H1 (cell line): ENCODE data around the gene SNRPD3. TPM values are rescaled to one million over a fixed set of nuclear protein-coding genes. Genes with fewer than 3 reads are reported as not detected.

Experiments
- CTCF ChIA-PET: fragments of 300-600 bp; sonication (Branson Sonifier 250); formaldehyde crosslinking; loops from one replicate; lab custom pipeline; 2021; ENCODE audit not compliant: partially characterized antibody; lab: Charles Lee
- POLR2A ChIA-PET: fragments of 300-600 bp; sonication (Branson Sonifier 250); formaldehyde crosslinking; loops from one replicate; lab custom pipeline; 2021; ENCODE audit warnings: inconsistent platforms; ENCODE audit not compliant: partially characterized antibody; lab: Charles Lee
- DNase-seq, 2 experiments: peaks; one replicate each; pipeline versions ENCODE4 v3.0.0 to v3.0.0-alpha.2; 2010 to 2022; ENCODE audit warnings: low spot score in 2 of 2, low read depth in 1 of 2, mixed read lengths in 1 of 2
- FAIRE-seq: peaks from 2 replicates; lab custom pipeline; 2011; peaks lifted over from hg19 to GRCh38; lab: Jason Lieb, UNC
- H2AFZ ChIP-seq: 2 replicates; pipeline ENCODE4 v1.8.1; 2012; ENCODE audit warnings: low read length, inconsistent platforms
- H2AK5ac ChIP-seq: 2 replicates; pipeline ENCODE4 v1.6.1; 2013; ENCODE audit warnings: low read depth, low read length
- H2BK120ac ChIP-seq: replicated peaks from 2 replicates; pipeline ENCODE3; 2013; ENCODE audit warnings: low read depth, low read length, inconsistent platforms
- H2BK12ac ChIP-seq: 2 replicates; pipeline ENCODE4 v1.6.1; 2013; ENCODE audit warnings: low read depth, low read length
- H2BK15ac ChIP-seq: 2 replicates; pipeline ENCODE4 v1.6.1; 2013; ENCODE audit warnings: low read length
- H2BK20ac ChIP-seq: 2 replicates; pipeline ENCODE4 v1.6.1; 2013; ENCODE audit warnings: low read length
- H2BK5ac ChIP-seq: 2 replicates; pipeline ENCODE4 v1.6.1; 2013; ENCODE audit warnings: low read depth, low read length
- H3K14ac ChIP-seq: 2 replicates; pipeline ENCODE4 v1.6.1; 2013; ENCODE audit warnings: inconsistent platforms; ENCODE audit not compliant: insufficient read length
- H3K18ac ChIP-seq: 2 replicates; pipeline ENCODE4 v1.6.1; 2013; ENCODE audit warnings: low read length; ENCODE audit errors: extremely low read depth
- H3K23ac ChIP-seq: 2 replicates; pipeline ENCODE4 v1.6.1; 2013; ENCODE audit warnings: inconsistent platforms; ENCODE audit not compliant: insufficient read length
- H3K23me2 ChIP-seq: 2 replicates; pipeline ENCODE4 v1.6.1; 2013; ENCODE audit warnings: low read depth, low read length
- H3K27ac ChIP-seq: 2 replicates; pipeline ENCODE4 v1.6.1; 2011; ENCODE audit warnings: low read depth, low read length, inconsistent platforms
- H3K27me3 ChIP-seq, 4 experiments: replicated peaks in 1 of 4; 1 replicate in 1 of 4; 2 replicates in 3 of 4; pipeline versions ENCODE4 v1.6.1 to v1.8.1; 2011 to 2013; ENCODE audit warnings: low read length in 3 of 4, mild to moderate bottlenecking in 3 of 4, inconsistent platforms in 2 of 4, mixed read lengths in 2 of 4, moderate library complexity in 1 of 4; ENCODE audit not compliant: control insufficient read depth in 3 of 4, insufficient read depth in 3 of 4; ENCODE audit errors: extremely low read depth in 1 of 4
- H3K36me3 ChIP-seq, 4 experiments: 2 replicates each; pipeline versions ENCODE4 v1.6.1 to v1.8.1; 2011 to 2013; ENCODE audit warnings: mild to moderate bottlenecking in 4 of 4, low read length in 3 of 4, moderate library complexity in 2 of 4, control low read depth in 1 of 4, inconsistent platforms in 1 of 4; ENCODE audit not compliant: insufficient read depth in 4 of 4, control insufficient read depth in 2 of 4
- H3K4ac ChIP-seq: replicated peaks from 2 replicates; pipeline ENCODE3; 2013; ENCODE audit warnings: low read length, low read depth, mixed read lengths, inconsistent platforms; ENCODE audit not compliant: insufficient read length
- H3K4me1 ChIP-seq, 4 experiments: replicated peaks in 1 of 4; 1 replicate in 1 of 4; 2 replicates in 3 of 4; pipeline versions ENCODE4 v1.6.1 to v1.8.1; 2011 to 2013; ENCODE audit warnings: low read length in 3 of 4, inconsistent platforms in 2 of 4, mixed read lengths in 1 of 4; ENCODE audit not compliant: insufficient read depth in 4 of 4, control insufficient read depth in 3 of 4
- H3K4me2 ChIP-seq, 2 experiments: 2 replicates each; pipeline versions ENCODE4 v1.6.1 to v1.8.1; 2011 to 2013; ENCODE audit warnings: low read depth in 2 of 2, low read length in 2 of 2, control low read depth in 1 of 2, inconsistent platforms in 1 of 2, mild to moderate bottlenecking in 1 of 2; ENCODE audit not compliant: insufficient read depth in 1 of 2
- H3K4me3 ChIP-seq, 4 experiments: fragments of 200-600, 300-600 bp in 1 of 4; sonication (generic), shearing (Covaris generic), sonication (Bioruptor Twin) in 1 of 4; 2 replicates each; pipeline versions ENCODE4 v1.5.1 to v1.8.1; 2011 to 2016; ENCODE audit warnings: low read length in 4 of 4, low read depth in 3 of 4, control low read depth in 2 of 4, inconsistent platforms in 2 of 4, mild to moderate bottlenecking in 2 of 4, mixed read lengths in 1 of 4, moderate library complexity in 1 of 4; ENCODE audit not compliant: insufficient read depth in 2 of 4; ENCODE audit errors: extremely low read depth in 1 of 4
- H3K56ac ChIP-seq: replicated peaks from 2 replicates; pipeline ENCODE3; 2013; ENCODE audit warnings: low read depth, mild to moderate bottlenecking, mixed read lengths, low read length, inconsistent platforms; ENCODE audit not compliant: insufficient read length
- H3K79me1 ChIP-seq: 2 replicates; pipeline ENCODE4 v1.6.1; 2013; ENCODE audit warnings: low read depth, low read length, control low read depth
- H3K79me2 ChIP-seq, 2 experiments: 2 replicates each; pipeline versions ENCODE4 v1.6.1 to v1.8.1; 2012 to 2013; ENCODE audit warnings: low read length in 2 of 2, mild to moderate bottlenecking in 2 of 2, inconsistent platforms in 1 of 2; ENCODE audit not compliant: insufficient read depth in 2 of 2, control insufficient read depth in 1 of 2
- H3K9ac ChIP-seq, 4 experiments: replicated peaks in 1 of 4; 1 replicate in 1 of 4; 2 replicates in 3 of 4; pipeline versions ENCODE4 v1.6.1 to v1.8.1; 2011 to 2013; ENCODE audit warnings: low read depth in 3 of 4, low read length in 3 of 4, control low read depth in 2 of 4, mild to moderate bottlenecking in 2 of 4, moderate library complexity in 2 of 4, inconsistent platforms in 1 of 4; ENCODE audit errors: extremely low read depth in 1 of 4
- H3K9me3 ChIP-seq, 2 experiments: 2 replicates each; pipeline versions ENCODE4 v1.6.1 to v1.8.1; 2012 to 2013; ENCODE audit warnings: mild to moderate bottlenecking in 2 of 2, moderate library complexity in 2 of 2, control low read depth in 1 of 2, inconsistent platforms in 1 of 2, low read depth in 1 of 2, low read length in 1 of 2, mixed read lengths in 1 of 2; ENCODE audit not compliant: insufficient read depth in 2 of 2
- H4K20me1 ChIP-seq, 2 experiments: replicated peaks in 1 of 2; 2 replicates each; pipeline versions ENCODE3 to v1.8.1; 2011 to 2013; ENCODE audit warnings: inconsistent platforms in 2 of 2, low read length in 2 of 2, mild to moderate bottlenecking in 1 of 2; ENCODE audit not compliant: insufficient read depth in 2 of 2, control insufficient read depth in 1 of 2
- H4K5ac ChIP-seq: 2 replicates; pipeline ENCODE4 v1.6.1; 2013; ENCODE audit warnings: low read length, low read depth, mixed read lengths, inconsistent platforms; ENCODE audit not compliant: insufficient read length
- H4K8ac ChIP-seq: 2 replicates; pipeline ENCODE4 v1.8.0; 2013; ENCODE audit warnings: mild to moderate bottlenecking, moderate library complexity, low read length, inconsistent platforms; ENCODE audit not compliant: insufficient read depth; ENCODE audit errors: extremely low read depth
- H4K91ac ChIP-seq: replicated peaks from 2 replicates; pipeline ENCODE3; 2013; ENCODE audit warnings: low read length, mixed read lengths, inconsistent platforms; ENCODE audit not compliant: insufficient read length
- ATF2 ChIP-seq: IDR thresholded peaks from 2 replicates; pipeline ENCODE4 v1.6.1; 2012; ENCODE audit warnings: low read length, inconsistent platforms
- CHD1 ChIP-seq: IDR thresholded peaks from 2 replicates; pipeline ENCODE4 v1.6.1; 2012; ENCODE audit warnings: low read depth, low read length, improper control_type of control experiment
- GABPA ChIP-seq: IDR thresholded peaks from 2 replicates; pipeline ENCODE4 v1.6.1; 2011; ENCODE audit warnings: mild to moderate bottlenecking, low read length, moderate library complexity, borderline replicate concordance; ENCODE audit not compliant: insufficient read depth
- RBBP5 ChIP-seq: IDR thresholded peaks from 2 replicates; pipeline ENCODE4 v1.7.1; 2012; ENCODE audit warnings: low read depth, mild to moderate bottlenecking, inconsistent platforms, low read length, moderate library complexity, borderline replicate concordance
- RXRA ChIP-seq: IDR thresholded peaks from 2 replicates; pipeline ENCODE4 v1.6.1; 2011; ENCODE audit warnings: low read depth, mild to moderate bottlenecking, low read length, moderate library complexity; ENCODE audit not compliant: insufficient read depth
- SAP30 ChIP-seq: fragments of 300-600 bp; sonication (generic); IDR thresholded peaks from 2 replicates; pipeline ENCODE4 v1.7.1; 2012; ENCODE audit warnings: low read length, moderate library complexity, mild to moderate bottlenecking, inconsistent platforms; ENCODE audit not compliant: insufficient read depth, insufficient replicate concordance
- SP2 ChIP-seq: IDR thresholded peaks from 2 replicates; pipeline ENCODE4 v1.6.1; 2012; ENCODE audit warnings: mild to moderate bottlenecking, low read length, inconsistent platforms
- SP4 ChIP-seq: IDR thresholded peaks from 2 replicates; pipeline ENCODE4 v1.6.1; 2012; ENCODE audit warnings: low read length, inconsistent platforms
- TBP ChIP-seq: IDR thresholded peaks from 2 replicates; pipeline ENCODE4 v1.6.1; 2011; ENCODE audit warnings: low read depth, low read length, improper control_type of control experiment
- WGBS, 2 experiments: shearing (Covaris generic) in 1 of 2; methylation state at CpG; one replicate each; pipeline versions ENCODE4 v1.1.6 to v1.1.7; 2013 to 2015; ENCODE audit warnings: low lambda C conversion rate in 2 of 2, mixed read lengths in 2 of 2, inconsistent platforms in 1 of 2, low coverage in 1 of 2, missing lambda C conversion rate in 1 of 2; ENCODE audit not compliant: insufficient replicate concordance in 2 of 2, insufficient coverage in 1 of 2, insufficient read length in 1 of 2; ENCODE audit errors: extremely low coverage in 1 of 2, missing lambda C conversion rate in 1 of 2; 5-methylcytosine and 5-hydroxymethylcytosine counted together
- polyA plus RNA-seq, 7 experiments: library from polyadenylated mRNA; depleted of rRNA in 3 of 7; stranded (reverse) in 5 of 7; unstranded in 2 of 7; fragments of >200 nt in 5 of 7; fragments of 200-250 nt in 2 of 7; gene quantifications; 1 replicate in 5 of 7; 2 replicates in 1 of 7; 4 replicates in 1 of 7; pipeline versions ENCODE4 v1.2.1 to v1.2.3, GENCODE V29; 2011 to 2013; ENCODE audit warnings: missing spikeins in 2 of 7, mixed read lengths in 2 of 7
- total RNA-seq: library from RNA; stranded (reverse); fragmentation: NEBNext Ultra II Directional; extraction: Animal tissue kit (Norgen Biotek cat#: 25700); gene quantifications from 2 replicates; pipeline ENCODE4 v1.2.1, GENCODE V29; 2021

Gene SNRPD3
- total and polyA plus RNA-seq, 2 of the 8 experiments (the other 6 are each of a cell fraction or from before 2014, with no cell fraction given) = 200 to 455 TPM

DNA sequence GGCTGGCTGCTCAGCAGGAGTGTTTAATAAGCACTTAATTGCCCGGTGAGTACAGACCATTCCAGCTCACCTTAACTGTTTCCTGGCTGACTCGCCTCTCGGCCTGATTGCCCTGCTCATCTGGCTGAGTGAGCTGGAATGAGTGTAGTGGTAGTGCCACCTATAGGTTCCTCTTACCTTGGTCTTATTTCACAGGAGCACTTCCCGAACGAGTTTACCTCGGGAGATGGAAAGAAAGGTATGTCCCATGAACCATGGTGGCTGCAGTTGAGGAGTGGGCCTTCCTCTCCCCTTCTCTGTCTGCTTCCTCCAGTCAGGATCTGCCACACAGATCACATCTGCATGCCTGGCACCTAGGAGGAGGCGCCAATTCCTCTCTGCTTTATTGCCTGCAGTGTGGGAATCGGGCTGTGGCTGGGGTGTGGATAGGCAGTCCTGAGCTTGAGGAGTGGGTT is 34.0 kb upstream of the SNRPD3 start:
- peak overlapping the region; percentile 79; the same call in 1 of the 2 replicates for H2BK5ac ChIP-seq
- no peak overlapping the region for H3K4me3 ChIP-seq
- WGBS, 2 experiments = 28% methylated on average over 8 of the region's 8 CpGs; no CpG with 5 or more reads in 1 of the 2 experiments
- peak overlapping the region; percentile 82; the same call in 1 of the 2 replicates for H2BK15ac ChIP-seq
- H3K27me3 ChIP-seq = no peaks in the 10 kb centered on the region
- no peak overlapping the region for H3K23ac ChIP-seq
- H4K5ac ChIP-seq = peak overlapping the region; percentile 1
- H4K91ac ChIP-seq = no peak overlapping the region
- H3K14ac ChIP-seq = no peak overlapping the region
- no peak overlapping the region; the same call in 1 of the 2 replicates for H3K18ac ChIP-seq
- no peaks in the 10 kb centered on the region for H3K36me3 ChIP-seq
- peak overlapping the region in 1 of 2 experiments; percentile 52; a peak in 2 of 4 replicates for H3K4me2 ChIP-seq
- FAIRE-seq (peak; percentile 100), DNase-seq (peak; percentile 69 to 82)
- peaks cover 0 to 3% (median 0%) of the 10 kb centered on the region in 4 experiments; a peak in 3 of 7 replicates for H3K4me1 ChIP-seq
- H2BK20ac ChIP-seq = 0 out of 2 replicates have a peak overlapping the region, but pooled peaks have one; percentile 81
- no peaks in the 10 kb centered on the region for H4K20me1 ChIP-seq
- H2BK120ac ChIP-seq = no peak overlapping the region
- no peak overlapping the region for H2AK5ac ChIP-seq
- no peak overlapping the region for H3K4ac ChIP-seq
- H3K9me3 ChIP-seq = no peaks in the 10 kb centered on the region
- H3K79me1 ChIP-seq = no peaks in the 10 kb centered on the region
- POLR2A ChIA-PET = interaction anchor here (1.0 kb wide), 1 partner anchor 97 kb away, joined by 3 read pairs; no protein-coding TSS in a partner anchor
- peak overlapping the region; percentile 96 for H2AFZ ChIP-seq
- no peaks in the 10 kb centered on the region for H3K23me2 ChIP-seq
- peak overlapping the region; percentile 97; the same call in 1 of the 2 replicates for H2BK12ac ChIP-seq
- no peak overlapping the region for H3K56ac ChIP-seq
- no peak overlapping the region for H3K9ac ChIP-seq
- H3K79me2 ChIP-seq = no peaks in the 10 kb centered on the region
- H4K8ac ChIP-seq = no peak overlapping the region
- CTCF ChIA-PET = interaction anchor here (0.7 to 6.4 kb wide), 28 partner anchors 13 to 695 kb away, joined by 3 to 70 read pairs (median 5); partner anchors contain the start of gene ADORA2A
- no peak overlapping the region for H3K27ac ChIP-seq
- TF ChIP-seq SAP30 = no peak
- no peak for TF ChIP-seq RXRA
- TF ChIP-seq SP2 = no peak
- TF ChIP-seq TBP = no peak
- TF ChIP-seq ATF2 = no peak
- no peak for TF ChIP-seq SP4
- TF ChIP-seq GABPA = no peak
- TF ChIP-seq CHD1 = no peak
- 0 out of 2 replicates have a peak, but pooled peaks have one; percentile 35 for TF ChIP-seq RBBP5
